DND-41 (cell line): ENCODE results near the gene SPNS2.

Experiments used
- EZH2 ChIP-seq: IDR thresholded peaks from 3 replicates; pipeline ENCODE4 v1.6.1; 2012; ENCODE audit warnings: borderline replicate concordance, low read depth, mild to moderate bottlenecking, moderate library complexity, low read length, inconsistent platforms; ENCODE audit not compliant: severe bottlenecking
- TF ChIP-seq, protein P1 (sequence below): IDR thresholded peaks from 2 replicates; pipeline ENCODE4 v1.5.1; 2012; ENCODE audit warnings: borderline replicate concordance, low read length, moderate library complexity, mild to moderate bottlenecking; ENCODE audit not compliant: poor library complexity, severe bottlenecking; ENCODE audit errors: extremely low read depth

DNA sequence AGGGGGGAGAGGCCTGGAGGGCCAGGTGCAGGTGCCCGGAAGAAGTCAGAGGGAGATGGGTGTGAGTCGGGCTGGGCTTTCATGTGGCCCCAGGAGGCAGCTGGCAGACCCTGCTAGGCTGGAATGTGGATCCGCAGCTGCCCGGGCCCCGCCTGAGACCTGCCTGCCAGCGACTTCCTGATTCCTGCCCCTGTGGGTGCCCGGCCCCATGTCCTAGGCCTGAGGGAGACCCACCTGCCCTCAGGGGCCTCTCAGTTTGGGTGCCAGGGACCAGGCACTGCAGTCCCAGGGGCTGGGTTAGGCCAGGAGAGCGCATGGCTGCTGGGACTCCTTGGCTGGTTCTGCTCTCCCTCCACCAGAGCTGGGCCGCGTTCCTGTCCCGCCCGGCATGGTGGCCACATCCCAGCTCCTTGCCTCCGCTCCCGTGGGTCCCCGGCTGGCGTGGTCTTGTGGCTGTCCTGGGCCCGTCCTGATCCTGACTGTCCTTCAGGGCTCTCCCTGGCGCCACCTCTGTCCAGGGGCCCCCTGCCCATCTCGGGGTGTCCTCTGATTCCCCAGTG lies 22.1 kb upstream of the SPNS2 start:
- TF ChIP-seq, protein P1, sequence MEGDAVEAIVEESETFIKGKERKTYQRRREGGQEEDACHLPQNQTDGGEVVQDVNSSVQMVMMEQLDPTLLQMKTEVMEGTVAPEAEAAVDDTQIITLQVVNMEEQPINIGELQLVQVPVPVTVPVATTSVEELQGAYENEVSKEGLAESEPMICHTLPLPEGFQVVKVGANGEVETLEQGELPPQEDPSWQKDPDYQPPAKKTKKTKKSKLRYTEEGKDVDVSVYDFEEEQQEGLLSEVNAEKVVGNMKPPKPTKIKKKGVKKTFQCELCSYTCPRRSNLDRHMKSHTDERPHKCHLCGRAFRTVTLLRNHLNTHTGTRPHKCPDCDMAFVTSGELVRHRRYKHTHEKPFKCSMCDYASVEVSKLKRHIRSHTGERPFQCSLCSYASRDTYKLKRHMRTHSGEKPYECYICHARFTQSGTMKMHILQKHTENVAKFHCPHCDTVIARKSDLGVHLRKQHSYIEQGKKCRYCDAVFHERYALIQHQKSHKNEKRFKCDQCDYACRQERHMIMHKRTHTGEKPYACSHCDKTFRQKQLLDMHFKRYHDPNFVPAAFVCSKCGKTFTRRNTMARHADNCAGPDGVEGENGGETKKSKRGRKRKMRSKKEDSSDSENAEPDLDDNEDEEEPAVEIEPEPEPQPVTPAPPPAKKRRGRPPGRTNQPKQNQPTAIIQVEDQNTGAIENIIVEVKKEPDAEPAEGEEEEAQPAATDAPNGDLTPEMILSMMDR: no peak
- no peak for TF ChIP-seq EZH2
